Keratinocyte (primary cell): Measurements from ENCODE around the gene FZR1. TPM values are rescaled to one million over a fixed set of nuclear protein-coding genes. Genes with fewer than 3 reads are reported as not detected.

Source experiments
- DNase-seq: peaks from one replicate; pipeline ENCODE4 v3.0.0-alpha.2; 2011; ENCODE audit warnings: low read depth, missing footprints, low spot score
- FAIRE-seq: peaks from 2 replicates; lab custom pipeline; 2011; peaks lifted over from hg19 to GRCh38; lab: Jason Lieb, UNC
- H2AFZ ChIP-seq: 2 replicates; pipeline ENCODE4 v1.6.0; 2012; ENCODE audit warnings: low read length, control low read depth, inconsistent platforms; ENCODE audit not compliant: control insufficient read depth
- H3K27ac ChIP-seq: 2 replicates; pipeline ENCODE4 v1.5.1; 2011; ENCODE audit warnings: low read length; ENCODE audit not compliant: control insufficient read depth, insufficient read depth
- H3K27me3 ChIP-seq: 3 replicates; pipeline ENCODE4 v1.6.0; 2011; ENCODE audit warnings: low read length; ENCODE audit not compliant: control insufficient read depth, insufficient read depth; ENCODE audit errors: extremely low read depth
- H3K36me3 ChIP-seq, 2 experiments: 2 replicates in 1 of 2; 3 replicates in 1 of 2; pipeline ENCODE4 v1.5.1; 2011; ENCODE audit warnings: low read length in 2 of 2, mild to moderate bottlenecking in 1 of 2; ENCODE audit not compliant: control insufficient read depth in 2 of 2, insufficient read depth in 2 of 2; ENCODE audit errors: extremely low read depth in 1 of 2
- H3K4me1 ChIP-seq: 3 replicates; pipeline ENCODE4 v1.5.1; 2011; ENCODE audit warnings: low read length; ENCODE audit not compliant: control insufficient read depth, insufficient read depth; ENCODE audit errors: extremely low read depth
- H3K4me2 ChIP-seq: 3 replicates; pipeline ENCODE4 v1.6.0; 2011; ENCODE audit warnings: low read depth, low read length; ENCODE audit not compliant: control insufficient read depth, insufficient read depth; ENCODE audit errors: extremely low read depth
- H3K4me3 ChIP-seq, 3 experiments: fragments of 200-600 bp in 1 of 3; sonication (generic) in 1 of 3; 2 replicates in 2 of 3; 3 replicates in 1 of 3; pipeline ENCODE4 v1.5.1; 2011 to 2016; ENCODE audit warnings: low read length in 3 of 3, mild to moderate bottlenecking in 3 of 3, control low read depth in 2 of 3, inconsistent platforms in 1 of 3, low read depth in 1 of 3, mixed read lengths in 1 of 3, mixed run types in 1 of 3, moderate library complexity in 1 of 3; ENCODE audit not compliant: control insufficient read depth in 2 of 3, insufficient read depth in 2 of 3; ENCODE audit errors: extremely low read depth in 1 of 3
- H3K79me2 ChIP-seq: 2 replicates; pipeline ENCODE4 v1.6.0; 2012; ENCODE audit warnings: low read length; ENCODE audit not compliant: control insufficient read depth, insufficient read depth
- H3K9ac ChIP-seq: 3 replicates; pipeline ENCODE4 v1.6.0; 2011; ENCODE audit warnings: low read length; ENCODE audit not compliant: control insufficient read depth, insufficient read depth; ENCODE audit errors: extremely low read depth
- H3K9me1 ChIP-seq: 3 replicates; pipeline ENCODE4 v1.6.0; 2011; ENCODE audit warnings: low read length; ENCODE audit not compliant: control insufficient read depth, insufficient read depth; ENCODE audit errors: extremely low read depth
- H3K9me3 ChIP-seq: 2 replicates; pipeline ENCODE4 v1.5.1; 2012; ENCODE audit warnings: low read depth, low read length; ENCODE audit not compliant: control insufficient read depth
- H4K20me1 ChIP-seq: 3 replicates; pipeline ENCODE4 v1.6.0; 2011; ENCODE audit warnings: low read length; ENCODE audit not compliant: control insufficient read depth, insufficient read depth; ENCODE audit errors: extremely low read depth
- EZH2 ChIP-seq: IDR thresholded peaks from one replicate; pipeline ENCODE4 v1.6.1; 2012; ENCODE audit warnings: inconsistent platforms, mild to moderate bottlenecking, low read length, moderate library complexity
- dilution Hi-C: fragments of 300-500 bp; cut with MboI; formaldehyde crosslinking; loops from one replicate; pipeline ENCODE4 v1.7.0; 2020; ENCODE audit warnings: low sequenced_read_pairs; ENCODE audit not compliant: extremely low pct_ligation_motif_present
- polyA plus RNA-seq, 5 experiments: library from polyadenylated mRNA; depleted of rRNA in 3 of 5; stranded (reverse) in 3 of 5; stranded (forward) in 1 of 5; unstranded in 1 of 5; fragments of >200 nt; gene quantifications; 1 replicate in 1 of 5; 2 replicates in 3 of 5; 3 replicates in 1 of 5; pipeline versions ENCODE4 v1.2.1 to v1.2.3, GENCODE V29; 2011 to 2012; ENCODE audit warnings: missing spikeins in 2 of 5, low read depth in 1 of 5, low replicate concordance in 1 of 5
- TF ChIP-seq, protein P1 (sequence below), 3 experiments: IDR thresholded peaks in 1 of 3; conservative IDR thresholded peaks in 1 of 3; optimal IDR thresholded peaks in 1 of 3; 2 replicates in 2 of 3; 3 replicates in 1 of 3; pipeline versions ENCODE3 to v1.5.1; 2011; ENCODE audit warnings: low read length in 3 of 3, mild to moderate bottlenecking in 3 of 3, moderate library complexity in 2 of 3, control low read depth in 1 of 3, inconsistent platforms in 1 of 3; ENCODE audit not compliant: insufficient read depth in 2 of 3; ENCODE audit errors: extremely low read depth in 1 of 3

The FZR1 gene
- polyA plus RNA-seq, 1 donor (not counting 4 experiments of a cell fraction or from before 2014, with no cell fraction given) = 23.3 TPM

DNA sequence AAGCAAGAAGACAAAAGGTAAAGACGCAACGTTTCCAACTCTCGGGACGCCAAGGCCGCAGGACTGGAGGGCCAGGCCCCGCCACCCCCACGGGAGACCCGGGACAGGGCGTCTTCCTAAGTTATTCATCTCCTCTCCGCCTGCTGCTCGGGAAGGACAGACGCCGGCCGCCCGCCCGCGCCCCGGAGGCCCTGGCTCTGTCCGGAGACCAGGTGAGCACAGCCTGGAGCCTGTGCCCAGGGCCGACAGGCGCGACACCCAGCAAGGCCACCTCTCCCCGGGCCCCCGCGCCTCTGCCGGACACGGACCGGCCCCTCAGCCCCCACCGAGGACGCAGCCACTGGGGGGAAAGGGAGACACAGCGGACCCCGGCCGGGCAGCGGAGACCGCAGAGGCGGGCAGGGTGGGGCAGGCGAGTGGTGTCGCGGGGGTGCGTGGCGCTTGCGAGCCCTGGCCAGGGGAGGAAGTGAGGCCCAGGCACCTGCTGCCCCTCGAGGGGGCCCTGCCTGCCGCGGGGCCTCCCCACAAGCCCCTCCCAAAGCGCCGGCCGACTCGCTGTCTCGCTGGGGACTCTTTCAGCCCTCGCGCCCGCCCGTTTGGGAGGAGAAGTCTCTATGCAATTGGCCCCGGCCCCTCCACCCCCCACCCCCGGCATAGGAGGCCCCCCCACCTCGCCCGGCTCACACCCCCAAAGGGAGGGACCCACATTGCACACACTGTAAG lies 43.0 kb upstream of the FZR1 start:
- Histone ChIP-seq H4K20me1 (no peaks in the 10 kb centered on the region), H3K79me2 (no peaks in the 10 kb centered on the region), H2AFZ (no peak overlapping the region), H3K36me3 (peaks cover 2 to 5% of the 10 kb centered on the region in 2 experiments), H3K4me1 (no peaks in the 10 kb centered on the region), H3K4me2 (no peak overlapping the region), H3K9me1 (no peaks in the 10 kb centered on the region), H3K27me3 (no peaks in the 10 kb centered on the region), H3K9ac (no peak overlapping the region), H3K4me3 (no peak overlapping the region), H3K9me3 (peaks cover 2% of the 10 kb centered on the region), H3K27ac (no peak overlapping the region)
- dilution Hi-C loops = no loop called here
- no peak for DNase-seq
- no peak for FAIRE-seq
- no peak for TF ChIP-seq EZH2
- TF ChIP-seq, protein P1, sequence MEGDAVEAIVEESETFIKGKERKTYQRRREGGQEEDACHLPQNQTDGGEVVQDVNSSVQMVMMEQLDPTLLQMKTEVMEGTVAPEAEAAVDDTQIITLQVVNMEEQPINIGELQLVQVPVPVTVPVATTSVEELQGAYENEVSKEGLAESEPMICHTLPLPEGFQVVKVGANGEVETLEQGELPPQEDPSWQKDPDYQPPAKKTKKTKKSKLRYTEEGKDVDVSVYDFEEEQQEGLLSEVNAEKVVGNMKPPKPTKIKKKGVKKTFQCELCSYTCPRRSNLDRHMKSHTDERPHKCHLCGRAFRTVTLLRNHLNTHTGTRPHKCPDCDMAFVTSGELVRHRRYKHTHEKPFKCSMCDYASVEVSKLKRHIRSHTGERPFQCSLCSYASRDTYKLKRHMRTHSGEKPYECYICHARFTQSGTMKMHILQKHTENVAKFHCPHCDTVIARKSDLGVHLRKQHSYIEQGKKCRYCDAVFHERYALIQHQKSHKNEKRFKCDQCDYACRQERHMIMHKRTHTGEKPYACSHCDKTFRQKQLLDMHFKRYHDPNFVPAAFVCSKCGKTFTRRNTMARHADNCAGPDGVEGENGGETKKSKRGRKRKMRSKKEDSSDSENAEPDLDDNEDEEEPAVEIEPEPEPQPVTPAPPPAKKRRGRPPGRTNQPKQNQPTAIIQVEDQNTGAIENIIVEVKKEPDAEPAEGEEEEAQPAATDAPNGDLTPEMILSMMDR (optimal IDR thresholded peaks at IDR 0.05 in 1 of 3, IDR thresholded peaks at IDR 0.05 in 1 of 3, conservative IDR thresholded peaks at IDR 0.05 in 1 of 3; ENCODE audit: extremely low read depth in 1 of 3, insufficient read depth in 2 of 3, low read length in 3 of 3) = no peak

DNA sequence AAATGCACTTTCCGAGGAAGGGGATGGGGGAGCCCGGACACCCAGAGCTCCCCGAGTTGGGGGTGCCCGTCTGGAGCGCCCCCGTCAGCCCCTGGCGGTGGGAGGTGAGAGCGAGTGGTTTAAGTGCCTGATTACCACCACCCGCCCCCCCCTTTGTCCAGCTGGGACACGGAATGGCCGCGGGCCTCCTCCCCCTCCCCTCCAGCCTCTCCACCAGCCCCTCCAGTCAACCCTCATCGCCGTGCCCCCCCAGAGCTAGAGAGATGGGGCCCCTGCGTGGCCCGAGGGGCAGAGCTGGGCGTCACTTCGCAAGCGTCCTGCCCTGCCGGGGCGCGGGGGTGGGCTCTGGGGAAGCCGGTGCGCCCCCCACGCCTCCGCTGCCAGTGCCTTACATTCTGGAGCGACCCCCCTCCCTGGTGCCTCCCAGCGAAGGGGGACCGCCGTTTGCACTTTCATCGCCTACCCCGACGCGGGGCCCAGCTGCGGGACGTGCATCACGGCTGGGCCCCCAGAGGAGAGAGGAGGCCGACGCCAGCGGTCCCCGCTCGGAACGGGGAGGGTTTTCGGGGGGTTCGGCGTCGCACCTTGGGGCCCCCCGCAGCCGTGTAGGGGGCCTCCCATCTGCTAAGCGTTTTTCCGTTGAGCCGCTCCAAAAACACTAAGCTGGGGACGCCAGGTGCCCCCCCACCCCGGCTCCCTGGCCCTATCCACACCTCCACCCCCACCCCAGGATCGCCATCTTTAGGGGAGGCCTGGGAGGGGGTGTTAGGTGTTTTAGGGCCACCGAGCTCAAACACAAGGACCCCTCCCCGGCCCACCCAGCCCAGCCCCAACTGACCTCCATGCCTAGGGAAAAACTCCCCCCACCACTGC lies 42.2 kb upstream of the FZR1 start:
- no peaks in the 10 kb centered on the region for H3K4me1 ChIP-seq

More for the DNA sequence above, 42.2 kb upstream of the FZR1 start:
- no peak for FAIRE-seq
- Histone ChIP-seq H3K4me3 (no peak overlapping the region), H3K9me3 (peaks cover 2% of the 10 kb centered on the region), H4K20me1 (no peaks in the 10 kb centered on the region), H3K79me2 (no peaks in the 10 kb centered on the region), H3K9me1 (no peaks in the 10 kb centered on the region), H2AFZ (no peak overlapping the region), H3K27me3 (no peaks in the 10 kb centered on the region), H3K9ac (no peak overlapping the region), H3K36me3 (peaks cover 2 to 5% of the 10 kb centered on the region in 2 experiments), H3K27ac (no peak overlapping the region), H3K4me2 (no peak overlapping the region)
- no peak for TF ChIP-seq EZH2
- TF ChIP-seq, protein P1 (optimal IDR thresholded peaks at IDR 0.05 in 1 of 3, IDR thresholded peaks at IDR 0.05 in 1 of 3, conservative IDR thresholded peaks at IDR 0.05 in 1 of 3; ENCODE audit: extremely low read depth in 1 of 3, insufficient read depth in 2 of 3, low read length in 3 of 3) = no peak
- no peak for DNase-seq
- dilution Hi-C loops = no loop called here
